ENCODE measurements around the gene KRT20. TPM values are rescaled to one million over a fixed set of nuclear protein-coding genes. Genes with fewer than 3 reads are reported as not detected.

KRT20 gene
- total RNA-seq, 1 experiment from 2014 or later, result 0.18 TPM

DNA sequence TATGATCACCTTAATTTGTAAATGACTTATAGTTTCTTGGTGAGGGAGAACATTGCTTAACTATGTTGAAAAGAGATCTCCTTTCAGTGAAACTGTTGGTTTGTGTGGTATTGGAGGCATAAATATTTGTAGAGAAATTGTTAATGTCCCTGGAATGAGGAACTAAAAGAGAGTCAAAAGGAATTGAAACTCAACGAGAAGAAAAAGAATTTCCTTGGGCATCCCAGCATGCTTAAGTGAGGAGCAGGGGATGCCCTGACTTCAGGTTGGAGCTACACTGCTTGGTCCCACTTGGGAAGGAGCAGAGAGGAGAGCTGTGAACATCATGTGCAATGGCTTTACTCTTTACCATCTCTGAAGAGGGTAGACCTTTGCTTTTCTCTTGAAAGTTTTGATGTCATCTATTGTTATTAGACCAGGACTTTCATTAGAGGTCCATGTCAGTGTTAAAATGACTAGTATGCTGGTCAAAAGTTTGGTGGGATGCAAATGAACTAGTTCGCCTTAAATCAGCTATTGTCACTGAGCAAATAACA is 30.7 kb upstream of the KRT20 start:
- H3K36me3 ChIP-seq (ENCODE audit: low read depth, low read length), result no peaks in the 10 kb centered on the region
- POLR2A ChIA-PET (ENCODE audit: unreplicated experiment), result interaction anchor here (0.6 kb wide), 1 partner anchor 13 kb away, joined by 3 read pairs; no protein-coding TSS in a partner anchor
- no peak for TF ChIP-seq EZH2phosphoT487 (IDR thresholded peaks at IDR 0.05; ENCODE audit: borderline replicate concordance, low read length)
- TF ChIP-seq, protein P1, sequence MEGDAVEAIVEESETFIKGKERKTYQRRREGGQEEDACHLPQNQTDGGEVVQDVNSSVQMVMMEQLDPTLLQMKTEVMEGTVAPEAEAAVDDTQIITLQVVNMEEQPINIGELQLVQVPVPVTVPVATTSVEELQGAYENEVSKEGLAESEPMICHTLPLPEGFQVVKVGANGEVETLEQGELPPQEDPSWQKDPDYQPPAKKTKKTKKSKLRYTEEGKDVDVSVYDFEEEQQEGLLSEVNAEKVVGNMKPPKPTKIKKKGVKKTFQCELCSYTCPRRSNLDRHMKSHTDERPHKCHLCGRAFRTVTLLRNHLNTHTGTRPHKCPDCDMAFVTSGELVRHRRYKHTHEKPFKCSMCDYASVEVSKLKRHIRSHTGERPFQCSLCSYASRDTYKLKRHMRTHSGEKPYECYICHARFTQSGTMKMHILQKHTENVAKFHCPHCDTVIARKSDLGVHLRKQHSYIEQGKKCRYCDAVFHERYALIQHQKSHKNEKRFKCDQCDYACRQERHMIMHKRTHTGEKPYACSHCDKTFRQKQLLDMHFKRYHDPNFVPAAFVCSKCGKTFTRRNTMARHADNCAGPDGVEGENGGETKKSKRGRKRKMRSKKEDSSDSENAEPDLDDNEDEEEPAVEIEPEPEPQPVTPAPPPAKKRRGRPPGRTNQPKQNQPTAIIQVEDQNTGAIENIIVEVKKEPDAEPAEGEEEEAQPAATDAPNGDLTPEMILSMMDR (conservative IDR thresholded peaks at IDR 0.05; ENCODE audit: low read depth, low read length), result no peak
- TF ChIP-seq EZH2 (IDR thresholded peaks at IDR 0.05; ENCODE audit: low read length, unreplicated experiment), result no peak
- H3K9ac ChIP-seq (ENCODE audit: low read length), result peak overlapping the region; percentile 58
- peak; percentile 62 for DNase-seq
- peaks cover 4% of the 10 kb centered on the region for H3F3A ChIP-seq (ENCODE audit: low read length, unreplicated experiment)
- peak overlapping the region; percentile 60 for H3K4me2 ChIP-seq (ENCODE audit: low read length)
- ATAC-seq, result peak; percentile 20
- H3K27me3 ChIP-seq (ENCODE audit: low read length), result no peaks in the 10 kb centered on the region
- intact Hi-C loops (cut with micrococcal nuclease), result loop anchor here (1.0 to 10.0 kb wide), 3 partner anchors 41 to 299 kb away; partner anchors contain the start of gene KRTAP3-1
- H3K9me3 ChIP-seq (ENCODE audit: low read length), result no peaks in the 10 kb centered on the region
- H3K4me3 ChIP-seq (ENCODE audit: low read length), result no peak overlapping the region
- peaks cover 52% of the 10 kb centered on the region for H3K4me1 ChIP-seq (ENCODE audit: insufficient read depth, low read length)
- no peaks in the 10 kb centered on the region for H3K79me2 ChIP-seq (ENCODE audit: low read length)
- peak overlapping the region; percentile 98 for H3K27ac ChIP-seq (ENCODE audit: low read length)
- no peaks in the 10 kb centered on the region for H3K9me2 ChIP-seq (replicated peaks; ENCODE audit: low read length)
- BruUV-seq (replicated peaks), result no TSS peak
- no peaks in the 10 kb centered on the region for H4K20me1 ChIP-seq (ENCODE audit: low read length)
- H2AFZ ChIP-seq (ENCODE audit: low read length), result no peak overlapping the region
- CTCF ChIA-PET, result no interaction called here

DNA sequence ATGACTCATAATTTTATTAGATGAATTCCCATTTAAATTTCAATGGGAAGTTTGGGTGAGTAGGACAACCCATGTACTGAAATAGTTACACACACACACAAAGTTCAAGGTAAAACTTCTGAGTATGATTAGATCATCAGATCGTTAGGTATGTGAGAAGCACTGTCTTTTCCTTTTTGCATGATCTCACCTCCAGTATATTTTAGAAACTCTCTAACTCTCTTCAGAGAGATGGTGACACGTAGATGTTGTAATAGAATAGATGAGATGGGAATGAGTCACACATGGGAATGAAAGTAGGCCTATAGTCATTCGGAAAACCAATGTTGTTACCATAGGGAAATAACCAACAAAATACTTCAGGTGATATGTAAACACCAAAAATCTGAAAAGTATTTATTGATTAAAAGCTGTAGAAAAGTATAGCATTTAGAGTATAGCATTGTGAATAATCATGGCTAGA is 30.2 kb upstream of the KRT20 start:
- Histone ChIP-seq H3K4me2 (ENCODE audit: low read length) (peak overlapping the region; percentile 60), H3K9ac (ENCODE audit: low read length) (peak overlapping the region; percentile 70), H3K36me3 (ENCODE audit: low read depth, low read length) (no peaks in the 10 kb centered on the region), H3K9me3 (ENCODE audit: low read length) (no peaks in the 10 kb centered on the region), H3K9me2 (replicated peaks; ENCODE audit: low read length) (no peaks in the 10 kb centered on the region), H3K27me3 (ENCODE audit: low read length) (no peaks in the 10 kb centered on the region), H3K4me3 (ENCODE audit: low read length) (no peak overlapping the region), H2AFZ (ENCODE audit: low read length) (no peak overlapping the region), H3K4me1 (ENCODE audit: insufficient read depth, low read length) (peaks cover 57% of the 10 kb centered on the region), H4K20me1 (ENCODE audit: low read length) (no peaks in the 10 kb centered on the region), H3K79me2 (ENCODE audit: low read length) (no peaks in the 10 kb centered on the region), H3F3A (ENCODE audit: low read length, unreplicated experiment) (peaks cover 4% of the 10 kb centered on the region), H3K27ac (ENCODE audit: low read length) (peak overlapping the region; percentile 98)
- intact Hi-C loops (cut with micrococcal nuclease), result loop anchor here (1.0 to 10.0 kb wide), 3 partner anchors 41 to 300 kb away; partner anchors contain the start of gene KRTAP3-1
- BruUV-seq (replicated peaks), result no TSS peak
- ATAC-seq (peak; percentile 84), DNase-seq (peak; percentile 94)
- POLR2A ChIA-PET (ENCODE audit: unreplicated experiment), result interaction anchor here (0.6 kb wide), 1 partner anchor 12 kb away, joined by 3 read pairs; no protein-coding TSS in a partner anchor
- TF ChIP-seq, protein P1 (conservative IDR thresholded peaks at IDR 0.05; ENCODE audit: low read depth, low read length), result no peak
- no peak for TF ChIP-seq EZH2 (IDR thresholded peaks at IDR 0.05; ENCODE audit: low read length, unreplicated experiment)
- no peak for TF ChIP-seq EZH2phosphoT487 (IDR thresholded peaks at IDR 0.05; ENCODE audit: borderline replicate concordance, low read length)
- CTCF ChIA-PET, result no interaction called here
